Left lung (tissue), 10 donors: Measurements from ENCODE around the gene PRDM2. TPM values are rescaled to one million over a fixed set of nuclear protein-coding genes. Genes with fewer than 3 reads are reported as not detected.

Experiments used
- ATAC-seq: fragments of 200-7000 bp; cut with Tn5 transposase; one replicate; pipeline ENCODE4 v1.9.1; 2020; ENCODE audit warnings: moderate library complexity
- DNase-seq, 4 donors: peaks; one replicate each; pipeline ENCODE4 v3.0.0-alpha.2; 2013 to 2020
- H3K27ac ChIP-seq, 2 donors: fragments of 200-600 bp; sonication (generic) in 1 of 2; one replicate each; pipeline versions ENCODE4 v1.5.0 to v1.8.0; 2020 to 2021
- H3K27me3 ChIP-seq, 2 donors: fragments of 200-600 bp; sonication (generic) in 1 of 2; one replicate each; pipeline versions ENCODE4 v1.5.0 to v1.8.0; 2020 to 2021
- H3K36me3 ChIP-seq, 2 donors: fragments of 200-600 bp; sonication (generic) in 1 of 2; one replicate each; pipeline versions ENCODE4 v1.5.0 to v1.8.0; 2020 to 2021
- H3K4me1 ChIP-seq, 2 donors: fragments of 200-600 bp; one replicate each; pipeline ENCODE4 v1.8.0; 2021
- H3K4me3 ChIP-seq, 2 donors: fragments of 200-600 bp; sonication (generic) in 1 of 2; one replicate each; pipeline versions ENCODE4 v1.5.0 to v1.8.0; 2020 to 2021; ENCODE audit warnings: mild to moderate bottlenecking in 1 of 2
- H3K9me3 ChIP-seq, 2 donors: fragments of 200-600 bp; sonication (generic) in 1 of 2; one replicate each; pipeline versions ENCODE4 v1.5.0 to v1.8.0; 2020 to 2021
- CTCF ChIP-seq, 2 donors: fragments of 200-600 bp; sonication (generic) in 1 of 2; IDR thresholded peaks; one replicate each; pipeline versions ENCODE4 v1.5.0 to v1.8.0; 2021; ENCODE audit warnings: antibody characterized with exemption in 2 of 2
- intact Hi-C, 2 donors: fragments of 100-400 bp; cut with DNase I; formaldehyde crosslinking; loops; one replicate each; pipeline versions ENCODE4 v1.11.2 to v1.14.2; 2022
- polyA plus RNA-seq, 6 donors: library from polyadenylated mRNA; unstranded; fragments of 120-200 nt; gene quantifications; one replicate each; pipeline ENCODE4 v1.2.1, GENCODE V29; 2013; ENCODE audit not compliant: insufficient read length in 6 of 6
- total RNA-seq, 2 donors: library from RNA; stranded (reverse); fragmentation: NEBNext Ultra II Directional; extraction: Animal tissue kit (Norgen Biotek cat#: 25700); gene quantifications; one replicate each; pipeline ENCODE4 v1.2.1, GENCODE V29; 2021
- donor health status: DM: no; HTN: yes; CAD: no.
- donor health status: DM: no; HTN: no; CAD: no.

The PRDM2 gene
- total and polyA plus RNA-seq, 8 donors = 39.6 to 51.7 (median 44.9) TPM

- Histone ChIP-seq H3K27ac (no peak overlapping the region), H3K9me3 (no peaks in the 10 kb centered on the region), H3K4me3 (no peak overlapping the region), H3K4me1 (no peaks in the 10 kb centered on the region), H3K36me3 (no peaks in the 10 kb centered on the region), H3K27me3 (no peaks in the 10 kb centered on the region)
- TF ChIP-seq CTCF (IDR thresholded peaks at IDR 0.05) = no peak
- intact Hi-C loops = no loop called here
- DNase-seq (peak in 1 of 4 donors; percentile 37), ATAC-seq (peak; percentile 98)
These were observed 164.8 kb downstream of the PRDM2 start for GRCh38 chr1:13864760-13865159.

DNA sequence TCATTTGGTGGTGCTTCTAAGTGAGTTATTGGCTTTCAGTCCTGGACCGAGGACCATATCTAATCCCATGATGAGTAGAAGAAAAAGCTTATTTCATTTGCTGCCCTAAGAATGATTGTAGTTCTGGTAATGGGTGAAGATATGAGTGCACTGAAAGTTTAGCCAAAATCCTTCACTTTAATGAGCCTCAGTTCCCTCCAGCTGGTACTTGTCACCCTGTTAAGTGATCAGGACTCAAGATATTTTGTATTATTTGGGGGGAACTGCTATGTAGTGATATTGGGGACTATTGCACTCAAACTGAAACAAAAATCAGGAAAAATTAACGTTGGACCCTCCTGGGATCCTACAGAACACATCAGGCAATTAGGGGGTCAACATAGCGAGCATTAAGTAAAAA lies 165.9 kb downstream of the PRDM2 start:
- H3K4me3 ChIP-seq = no peak overlapping the region
- no peaks in the 10 kb centered on the region for H3K36me3 ChIP-seq
- DNase-seq (peak in 1 of 4 donors; percentile 10), ATAC-seq (no peak)
- H3K4me1 ChIP-seq = no peaks in the 10 kb centered on the region
- no peaks in the 10 kb centered on the region for H3K27me3 ChIP-seq
- intact Hi-C loops = no loop called here
- no peaks in the 10 kb centered on the region for H3K9me3 ChIP-seq
- no peak overlapping the region for H3K27ac ChIP-seq
- TF ChIP-seq CTCF (IDR thresholded peaks at IDR 0.05) = no peak

- H3K36me3 ChIP-seq = no peaks in the 10 kb centered on the region
- no peaks in the 10 kb centered on the region for H3K4me1 ChIP-seq
- H3K4me3 ChIP-seq = no peak overlapping the region
- no peak overlapping the region for H3K27ac ChIP-seq
- TF ChIP-seq CTCF (IDR thresholded peaks at IDR 0.05) = no peak
- DNase-seq = no peak
- no peaks in the 10 kb centered on the region for H3K9me3 ChIP-seq
- intact Hi-C loops = no loop called here
- ATAC-seq = no peak
- H3K27me3 ChIP-seq = no peaks in the 10 kb centered on the region
These were observed 167.6 kb downstream of the PRDM2 start for GRCh38 chr1:13867603-13868002.

- Histone ChIP-seq H3K9me3 (no peaks in the 10 kb centered on the region), H3K36me3 (no peaks in the 10 kb centered on the region), H3K4me1 (no peaks in the 10 kb centered on the region), H3K4me3 (no peak overlapping the region), H3K27ac (no peak overlapping the region), H3K27me3 (no peaks in the 10 kb centered on the region)
- ATAC-seq = no peak
- intact Hi-C loops = no loop called here
- no peak for TF ChIP-seq CTCF (IDR thresholded peaks at IDR 0.05)
- DNase-seq = no peak
These were observed 169.3 kb downstream of the PRDM2 start for GRCh38 chr1:13869172-13869797.

DNA sequence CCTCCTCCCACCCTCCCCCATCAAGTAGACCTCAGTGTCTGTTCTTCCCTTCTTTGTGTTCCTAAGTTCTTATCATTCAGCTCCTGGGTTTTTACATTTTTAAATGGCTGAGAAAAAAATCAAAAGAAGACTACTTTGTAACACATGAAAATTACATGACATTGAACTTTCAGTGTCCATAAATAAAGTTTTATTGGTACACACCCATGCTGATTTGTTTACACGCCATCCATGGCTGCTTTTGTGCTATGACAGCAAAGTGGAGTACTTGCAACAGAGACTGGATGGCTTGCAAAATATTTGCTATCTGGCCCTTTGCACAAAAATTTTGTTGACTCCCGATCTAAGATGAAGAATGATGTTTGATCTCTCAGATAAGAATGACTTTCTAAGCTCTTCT lies 171.4 kb downstream of the PRDM2 start:
- no peak overlapping the region for H3K4me3 ChIP-seq
- DNase-seq (no peak), ATAC-seq (no peak)
- intact Hi-C loops = no loop called here
- H3K27me3 ChIP-seq = no peaks in the 10 kb centered on the region
- no peak overlapping the region for H3K27ac ChIP-seq
- TF ChIP-seq CTCF (IDR thresholded peaks at IDR 0.05) = no peak
- no peaks in the 10 kb centered on the region for H3K4me1 ChIP-seq
- H3K36me3 ChIP-seq = no peaks in the 10 kb centered on the region
- no peaks in the 10 kb centered on the region for H3K9me3 ChIP-seq
